Raji (cell line): ENCODE measurements around the gene TUBB4A.

Experiments used
- POLR2A ChIP-seq: IDR thresholded peaks from 2 replicates; pipeline ENCODE4 v1.6.1; 2011; ENCODE audit warnings: low read depth, low read length, control low read depth; ENCODE audit not compliant: insufficient read depth

TUBB4A gene

GRCh38 chr19:6448045-6448444, 54.1 kb downstream of the TUBB4A start:
- no peak for TF ChIP-seq POLR2A

DNA sequence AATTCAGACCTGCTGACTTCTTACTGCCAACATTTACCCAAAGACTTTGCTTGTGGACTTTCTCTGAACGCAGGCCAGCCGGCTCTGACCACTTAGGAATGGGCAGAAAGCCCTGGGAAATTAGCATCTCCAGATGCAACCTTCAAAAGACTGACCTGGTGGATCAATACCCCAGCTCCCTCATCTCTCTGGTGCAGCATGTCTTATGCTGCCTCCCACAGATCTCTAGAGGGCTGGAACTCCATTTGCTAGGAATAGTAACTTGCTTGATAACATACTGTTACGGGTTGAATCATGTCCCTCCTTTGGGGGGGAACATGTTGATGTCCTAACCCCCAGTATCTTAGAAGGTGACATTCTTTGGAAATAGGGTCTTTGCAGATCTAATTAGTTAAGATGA, 55.7 kb downstream of the TUBB4A start:
- TF ChIP-seq POLR2A: no peak
